HepG2 (cell line): ENCODE measurements around the gene BCL2A1. TPM values are rescaled to one million over a fixed set of nuclear protein-coding genes. Genes with fewer than 3 reads are reported as not detected.

Source experiments
- ATAC-seq: fragments of 200-7000 bp; cut with Tn5 transposase; 3 replicates; pipeline ENCODE4 v1.9.1; 2020; ENCODE audit warnings: mild to moderate bottlenecking, moderate library complexity
- BruUV-seq: library from RNA; stranded (reverse); fragments of 400-500 nt; replicated peaks from 2 replicates; lab custom pipeline; 2021; lab: Mats Ljungman, UMichigan
- CTCF ChIA-PET: fragments of 300-600 bp; formaldehyde crosslinking; extraction: SDS; loops from one replicate; lab custom pipeline; 2021; ENCODE audit warnings: low total read pairs, inconsistent platforms, low intra/inter-chr PET ratio; lab: Yijun Ruan, JAX
- POLR2A ChIA-PET: fragments of 350-600 bp; sonication (Branson Sonifier 250); formaldehyde crosslinking; loops from one replicate; lab custom pipeline; 2020; ENCODE audit warnings: antibody characterized with exemption, inconsistent platforms; lab: Yijun Ruan, JAX
- DNase-seq: peaks from one replicate; pipeline ENCODE4 v3.0.0-alpha.2; 2015; ENCODE audit warnings: low spot score
- FAIRE-seq: peaks from 3 replicates; lab custom pipeline; 2011; peaks lifted over from hg19 to GRCh38; lab: Jason Lieb, UNC
- H2AFZ ChIP-seq: one replicate; pipeline ENCODE4 v1.6.1; 2011; ENCODE audit warnings: low read length, inconsistent platforms
- H3K27ac ChIP-seq: fragments of 300-600 bp; 3 replicates; pipeline ENCODE4 v1.8.0; 2011; ENCODE audit warnings: mixed run types, mild to moderate bottlenecking, mixed read lengths, low read length, inconsistent platforms; ENCODE audit not compliant: insufficient read depth; ENCODE audit errors: extremely low read length
- H3K27me3 ChIP-seq, 2 experiments: fragments of 200-600 bp in 1 of 2; 2 replicates in 1 of 2; 3 replicates in 1 of 2; pipeline versions ENCODE4 v1.6.0 to v1.8.0; 2011; ENCODE audit warnings: low read length in 2 of 2, mild to moderate bottlenecking in 2 of 2, moderate library complexity in 2 of 2, inconsistent platforms in 1 of 2; ENCODE audit not compliant: insufficient read depth in 2 of 2, control insufficient read depth in 1 of 2
- H3K36me3 ChIP-seq, 2 experiments: fragments of 200-600 bp in 1 of 2; replicated peaks in 1 of 2; 2 replicates in 1 of 2; 3 replicates in 1 of 2; pipeline versions ENCODE4 v1.5.1 to v1.8.0; 2011; ENCODE audit warnings: low read length in 2 of 2, inconsistent platforms in 1 of 2; ENCODE audit not compliant: insufficient read depth in 2 of 2, control insufficient read depth in 1 of 2
- H3K4me1 ChIP-seq: 2 replicates; pipeline ENCODE4 v1.5.1; 2012; ENCODE audit warnings: low read length, inconsistent platforms; ENCODE audit not compliant: insufficient read depth
- H3K4me2 ChIP-seq: 2 replicates; pipeline ENCODE4 v1.6.0; 2011; ENCODE audit warnings: low read depth, low read length, inconsistent platforms
- H3K4me3 ChIP-seq, 3 experiments: fragments of 200-600 bp in 1 of 3; sonication (generic), shearing (Covaris generic) in 1 of 3; replicated peaks in 1 of 3; 2 replicates each; pipeline ENCODE4 v1.5.1; 2011 to 2016; ENCODE audit warnings: low read length in 3 of 3, inconsistent platforms in 2 of 3, low read depth in 2 of 3, mild to moderate bottlenecking in 2 of 3, control low read depth in 1 of 3, mixed read lengths in 1 of 3; ENCODE audit not compliant: insufficient read depth in 1 of 3
- H3K79me2 ChIP-seq: one replicate; pipeline ENCODE4 v1.6.1; 2011; ENCODE audit warnings: low read length, inconsistent platforms; ENCODE audit not compliant: insufficient read depth
- H3K9ac ChIP-seq: 2 replicates; pipeline ENCODE4 v1.6.0; 2011; ENCODE audit warnings: mild to moderate bottlenecking, low read depth, low read length, inconsistent platforms; ENCODE audit not compliant: insufficient read depth
- H3K9me3 ChIP-seq: 2 replicates; pipeline ENCODE4 v1.5.1; 2012; ENCODE audit warnings: mild to moderate bottlenecking, low read length
- H4K20me1 ChIP-seq: 2 replicates; pipeline ENCODE4 v1.6.0; 2011; ENCODE audit warnings: inconsistent platforms, mild to moderate bottlenecking, low read length, moderate library complexity; ENCODE audit not compliant: insufficient read depth
- GATAD2A ChIP-seq: IDR thresholded peaks from 2 replicates; pipeline ENCODE4 v1.6.1; 2016
- GTF3A ChIP-seq: sonication (generic); formaldehyde crosslinking; conservative IDR thresholded peaks from 2 replicates; pipeline ENCODE4 v1.4.0; 2020; ENCODE audit warnings: mild to moderate bottlenecking, missing genetic modification reagents
- MXI1 ChIP-seq: IDR thresholded peaks from 3 replicates; pipeline ENCODE4 v1.6.1; 2012; ENCODE audit warnings: low read depth, low read length, inconsistent platforms, borderline replicate concordance
- ZNF383 ChIP-seq: sonication (generic); formaldehyde crosslinking; IDR thresholded peaks from 2 replicates; pipeline ENCODE4 v1.4.0; 2020; ENCODE audit warnings: missing genetic modification reagents, mild to moderate bottlenecking, borderline replicate concordance
- WGBS: methylation state at CpG from one replicate; pipeline ENCODE4 v1.1.6; 2017; ENCODE audit warnings: low lambda C conversion rate; 5-methylcytosine and 5-hydroxymethylcytosine counted together
- in situ Hi-C: cut with HindIII; loops from 2 replicates; pipeline ENCODE4 v1.10.0; 2017; ENCODE audit warnings: low pct_unique_long_range_greater_than_20kb; ENCODE audit not compliant: extremely low pct_ligation_motif_present
- intact Hi-C: fragments of 100-400 bp; cut with micrococcal nuclease; formaldehyde crosslinking; loops from one replicate; pipeline ENCODE4 v1.10.0; 2022; ENCODE audit not compliant: unreplicated experiment
- polyA plus RNA-seq, 8 experiments: library from polyadenylated mRNA; depleted of rRNA in 3 of 8; stranded (reverse) in 7 of 8; unstranded in 1 of 8; fragments of >200 nt; fragmentation: Illumina TruSeq in 4 of 8; extraction: Trizol in 4 of 8; gene quantifications; 2 replicates each; pipeline versions ENCODE4 v1.2.1 to v1.2.3, GENCODE V29; 2011 to 2016; ENCODE audit warnings: low read depth in 4 of 8, missing spikeins in 1 of 8, mixed read lengths in 1 of 8; ENCODE audit not compliant: insufficient read depth in 1 of 8
- total RNA-seq, 5 experiments: library from RNA; depleted of rRNA; stranded (reverse); fragments of >200 nt; fragmentation: Illumina TruSeq; extraction: Trizol; gene quantifications; 2 replicates each; pipeline ENCODE4 v1.2.3, GENCODE V29; 2016; ENCODE audit warnings: low read depth in 1 of 5
- TF ChIP-seq, protein P1 (sequence below): sonication (generic); formaldehyde crosslinking; IDR thresholded peaks from 2 replicates; pipeline ENCODE4 v1.8.1; 2023; ENCODE audit warnings: mild to moderate bottlenecking, inconsistent platforms, moderate library complexity, missing genetic modification reagents, borderline replicate concordance
- TF ChIP-seq, protein P2 (sequence below): sonication (generic); formaldehyde crosslinking; IDR thresholded peaks from 2 replicates; pipeline ENCODE4 v1.5.0; 2020; ENCODE audit warnings: missing genetic modification reagents

BCL2A1 gene
- total and polyA plus RNA-seq, 2 of the 13 experiments (the other 11 are each of a cell fraction or from before 2014, with no cell fraction given) = 0.08 to 0.31 TPM

- Histone ChIP-seq H2AFZ (no peak overlapping the region), H3K4me2 (peak overlapping the region; percentile 32; the same call in 1 of the 2 replicates), H3K9me3 (no peaks in the 10 kb centered on the region), H4K20me1 (no peaks in the 10 kb centered on the region), H3K4me3 (no peak overlapping the region), H3K79me2 (no peaks in the 10 kb centered on the region), H3K4me1 (peaks cover 55% of the 10 kb centered on the region), H3K9ac (no peak overlapping the region), H3K27me3 (no peaks in the 10 kb centered on the region), H3K36me3 (no peaks in the 10 kb centered on the region), H3K27ac (no peak overlapping the region)
- POLR2A ChIA-PET = no interaction called here
- BruUV-seq = no TSS peak
- in situ Hi-C loops (no loop called here), intact Hi-C loops (no loop called here)
- WGBS = 58% methylated on average over 7 of the region's 8 CpGs
- no peak for TF ChIP-seq MXI1
- no peak for TF ChIP-seq ZNF383
- no peak for TF ChIP-seq GATAD2A
- TF ChIP-seq, protein P1, sequence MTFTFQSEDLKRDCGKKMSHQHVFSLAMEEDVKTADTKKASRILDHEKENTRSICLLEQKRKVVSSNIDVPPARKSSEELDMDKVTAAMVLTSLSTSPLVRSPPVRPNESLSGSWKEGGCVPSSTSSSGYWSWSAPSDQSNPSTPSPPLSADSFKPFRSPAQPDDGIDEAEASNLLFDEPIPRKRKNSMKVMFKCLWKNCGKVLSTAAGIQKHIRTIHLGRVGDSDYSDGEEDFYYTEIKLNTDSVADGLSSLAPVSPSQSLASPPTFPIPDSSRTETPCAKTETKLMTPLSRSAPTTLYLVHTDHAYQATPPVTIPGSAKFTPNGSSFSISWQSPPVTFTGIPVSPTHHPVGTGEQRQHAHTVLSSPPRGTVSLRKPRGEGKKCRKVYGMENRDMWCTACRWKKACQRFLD (CRISPR knock-in tag) = no peak
- no peak for TF ChIP-seq GTF3A
- TF ChIP-seq, protein P2, sequence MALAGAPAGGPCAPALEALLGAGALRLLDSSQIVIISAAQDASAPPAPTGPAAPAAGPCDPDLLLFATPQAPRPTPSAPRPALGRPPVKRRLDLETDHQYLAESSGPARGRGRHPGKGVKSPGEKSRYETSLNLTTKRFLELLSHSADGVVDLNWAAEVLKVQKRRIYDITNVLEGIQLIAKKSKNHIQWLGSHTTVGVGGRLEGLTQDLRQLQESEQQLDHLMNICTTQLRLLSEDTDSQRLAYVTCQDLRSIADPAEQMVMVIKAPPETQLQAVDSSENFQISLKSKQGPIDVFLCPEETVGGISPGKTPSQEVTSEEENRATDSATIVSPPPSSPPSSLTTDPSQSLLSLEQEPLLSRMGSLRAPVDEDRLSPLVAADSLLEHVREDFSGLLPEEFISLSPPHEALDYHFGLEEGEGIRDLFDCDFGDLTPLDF = no peak
- FAIRE-seq = no peak
- CTCF ChIA-PET = no interaction called here
- no peak for DNase-seq
- ATAC-seq = peak; percentile 33; the same call in 1 of the 3 replicates
Observed at GRCh38 chr15:79973456-79974195, 2.6 kb upstream of the BCL2A1 start.
